COLO668 (cell line): ENCODE results near the gene TXNL4A.

Experiments
- DNase-seq: peaks from one replicate; lab custom pipeline; 2025; ENCODE audit not compliant: unreplicated experiment; lab: John Stamatoyannopoulos, UW

The TXNL4A gene

GRCh38 chr18:79949697-79950487, 38.5 kb downstream of the TXNL4A start:
- DNase-seq, result no peak

GRCh38 chr18:79948719-79949411, 39.5 kb downstream of the TXNL4A start:
- DNase-seq, result peak; percentile 52

- no peak for DNase-seq
Measured at GRCh38 chr18:79947881-79948610, 40.3 kb downstream of the TXNL4A start.

GRCh38 chr18:79947054-79947755, 41.2 kb downstream of the TXNL4A start:
- DNase-seq, result no peak

- DNase-seq, result no peak
Measured at GRCh38 chr18:79945118-79946042, 43.0 kb downstream of the TXNL4A start.

- DNase-seq, result no peak
Measured at GRCh38 chr18:79944746-79945117, 43.6 kb downstream of the TXNL4A start.

- DNase-seq, result peak; percentile 32
Measured at GRCh38 chr18:79944126-79944731, 44.1 kb downstream of the TXNL4A start.

- no peak for DNase-seq
Measured at GRCh38 chr18:79943608-79944125, 44.7 kb downstream of the TXNL4A start.

- no peak for DNase-seq
Measured at GRCh38 chr18:79942786-79943607, 45.4 kb downstream of the TXNL4A start.

- DNase-seq, result no peak
Measured at GRCh38 chr18:79942211-79942610, 46.2 kb downstream of the TXNL4A start.

- DNase-seq, result no peak
Measured at GRCh38 chr18:79941473-79942119, 46.8 kb downstream of the TXNL4A start.

- no peak for DNase-seq
Measured at GRCh38 chr18:79940814-79941472, 47.4 kb downstream of the TXNL4A start.

GRCh38 chr18:79940126-79940813, 48.1 kb downstream of the TXNL4A start:
- no peak for DNase-seq

GRCh38 chr18:79939096-79939495, 49.3 kb downstream of the TXNL4A start:
- no peak for DNase-seq

- DNase-seq, result no peak
Measured at GRCh38 chr18:79938196-79938595, 50.2 kb downstream of the TXNL4A start.

GRCh38 chr18:79937103-79937860, 51.1 kb downstream of the TXNL4A start:
- DNase-seq, result no peak
